WTC11 (cell line): ENCODE measurements around the gene ST6GALNAC3.

Experiments
- CBFB ChIP-seq: sonication (generic); formaldehyde crosslinking; IDR thresholded peaks from 2 replicates; pipeline ENCODE4 v1.8.1; 2022; ENCODE audit warnings: mild to moderate bottlenecking, low read depth, missing genetic modification reagents
- CREB1 ChIP-seq: sonication (generic); formaldehyde crosslinking; IDR thresholded peaks from 2 replicates; pipeline ENCODE4 v1.8.0; 2023; ENCODE audit warnings: mild to moderate bottlenecking, missing genetic modification reagents
- TF ChIP-seq, protein P1 (sequence below): fragments of 200-600 bp; IDR thresholded peaks from 2 replicates; pipeline ENCODE4 v1.8.0; 2022; ENCODE audit warnings: antibody characterized with exemption
- TF ChIP-seq, protein P2 (sequence below): fragments of 250-450 bp; sonication (Bioruptor Pico); IDR thresholded peaks from 2 replicates; pipeline ENCODE4 v2.1.2; 2022; ENCODE audit warnings: mild to moderate bottlenecking, moderate library complexity
- TF ChIP-seq, protein P3 (sequence below): sonication (generic); formaldehyde crosslinking; IDR thresholded peaks from 2 replicates; pipeline ENCODE4 v1.8.1; 2022; ENCODE audit warnings: low read depth, missing genetic modification reagents, borderline replicate concordance

- TF ChIP-seq, protein P1, sequence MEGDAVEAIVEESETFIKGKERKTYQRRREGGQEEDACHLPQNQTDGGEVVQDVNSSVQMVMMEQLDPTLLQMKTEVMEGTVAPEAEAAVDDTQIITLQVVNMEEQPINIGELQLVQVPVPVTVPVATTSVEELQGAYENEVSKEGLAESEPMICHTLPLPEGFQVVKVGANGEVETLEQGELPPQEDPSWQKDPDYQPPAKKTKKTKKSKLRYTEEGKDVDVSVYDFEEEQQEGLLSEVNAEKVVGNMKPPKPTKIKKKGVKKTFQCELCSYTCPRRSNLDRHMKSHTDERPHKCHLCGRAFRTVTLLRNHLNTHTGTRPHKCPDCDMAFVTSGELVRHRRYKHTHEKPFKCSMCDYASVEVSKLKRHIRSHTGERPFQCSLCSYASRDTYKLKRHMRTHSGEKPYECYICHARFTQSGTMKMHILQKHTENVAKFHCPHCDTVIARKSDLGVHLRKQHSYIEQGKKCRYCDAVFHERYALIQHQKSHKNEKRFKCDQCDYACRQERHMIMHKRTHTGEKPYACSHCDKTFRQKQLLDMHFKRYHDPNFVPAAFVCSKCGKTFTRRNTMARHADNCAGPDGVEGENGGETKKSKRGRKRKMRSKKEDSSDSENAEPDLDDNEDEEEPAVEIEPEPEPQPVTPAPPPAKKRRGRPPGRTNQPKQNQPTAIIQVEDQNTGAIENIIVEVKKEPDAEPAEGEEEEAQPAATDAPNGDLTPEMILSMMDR = no peak
- TF ChIP-seq CREB1 (CRISPR knock-in tag) = no peak
- no peak for TF ChIP-seq CBFB (CRISPR knock-in tag)
- TF ChIP-seq, protein P2, sequence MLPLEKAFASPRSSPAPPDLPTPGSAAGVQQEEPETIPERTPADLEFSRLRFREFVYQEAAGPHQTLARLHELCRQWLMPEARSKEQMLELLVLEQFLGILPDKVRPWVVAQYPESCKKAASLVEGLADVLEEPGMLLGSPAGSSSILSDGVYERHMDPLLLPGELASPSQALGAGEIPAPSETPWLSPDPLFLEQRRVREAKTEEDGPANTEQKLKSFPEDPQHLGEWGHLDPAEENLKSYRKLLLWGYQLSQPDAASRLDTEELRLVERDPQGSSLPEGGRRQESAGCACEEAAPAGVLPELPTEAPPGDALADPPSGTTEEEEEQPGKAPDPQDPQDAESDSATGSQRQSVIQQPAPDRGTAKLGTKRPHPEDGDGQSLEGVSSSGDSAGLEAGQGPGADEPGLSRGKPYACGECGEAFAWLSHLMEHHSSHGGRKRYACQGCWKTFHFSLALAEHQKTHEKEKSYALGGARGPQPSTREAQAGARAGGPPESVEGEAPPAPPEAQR = no peak
- TF ChIP-seq, protein P3, sequence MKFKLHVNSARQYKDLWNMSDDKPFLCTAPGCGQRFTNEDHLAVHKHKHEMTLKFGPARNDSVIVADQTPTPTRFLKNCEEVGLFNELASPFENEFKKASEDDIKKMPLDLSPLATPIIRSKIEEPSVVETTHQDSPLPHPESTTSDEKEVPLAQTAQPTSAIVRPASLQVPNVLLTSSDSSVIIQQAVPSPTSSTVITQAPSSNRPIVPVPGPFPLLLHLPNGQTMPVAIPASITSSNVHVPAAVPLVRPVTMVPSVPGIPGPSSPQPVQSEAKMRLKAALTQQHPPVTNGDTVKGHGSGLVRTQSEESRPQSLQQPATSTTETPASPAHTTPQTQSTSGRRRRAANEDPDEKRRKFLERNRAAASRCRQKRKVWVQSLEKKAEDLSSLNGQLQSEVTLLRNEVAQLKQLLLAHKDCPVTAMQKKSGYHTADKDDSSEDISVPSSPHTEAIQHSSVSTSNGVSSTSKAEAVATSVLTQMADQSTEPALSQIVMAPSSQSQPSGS (CRISPR knock-in tag) = no peak
These were observed 112.1 kb downstream of the ST6GALNAC3 start for GRCh38 chr1:76186554-76187170.
